Measurements from ENCODE around the gene NMT1.

- TF ChIP-seq POLR2AphosphoS5 (IDR thresholded peaks at IDR 0.05) (peak in 2 of 3 donors; percentile 14 to 16), POLR2A (IDR thresholded peaks at IDR 0.05) (no peak)
Observed at GRCh38 chr17:45087978-45088377, 26.9 kb downstream of the NMT1 start.

Measured in spleen (tissue), 3 donors.